GM19438 (cell line): ENCODE measurements around the gene FHOD3.

ENCODE experiments used
- ATAC-seq: cut with Tn5 transposase; IDR thresholded peaks from one replicate; pipeline ENCODE4 v1.9.1; 2021; ENCODE audit warnings: low read depth; ENCODE audit not compliant: unreplicated experiment

The FHOD3 gene

GRCh38 chr18:36675542-36675941, 378.0 kb downstream of the FHOD3 start:
- ATAC-seq = no peak

- no peak for ATAC-seq
Measured at GRCh38 chr18:36676629-36677028, 379.1 kb downstream of the FHOD3 start.

DNA sequence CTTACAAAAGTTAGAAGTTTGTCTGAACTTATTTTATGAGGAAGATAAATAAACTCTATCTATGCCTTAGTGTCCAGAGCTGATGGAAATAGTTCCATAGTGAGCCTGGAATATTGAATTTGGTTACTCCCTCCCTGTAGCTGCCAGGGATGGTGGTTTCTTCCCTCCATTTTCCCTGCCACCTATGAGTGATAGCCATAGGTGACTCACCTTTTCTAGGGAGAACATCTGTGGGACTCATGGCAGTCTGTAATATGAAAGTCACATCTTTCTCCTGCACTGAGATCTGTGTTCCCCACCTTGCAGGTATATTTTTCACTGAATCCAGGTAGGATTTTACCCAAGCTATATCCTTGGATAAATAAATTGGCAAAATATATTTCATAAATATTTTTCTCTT, 382.5 kb downstream of the FHOD3 start:
- ATAC-seq = no peak

DNA sequence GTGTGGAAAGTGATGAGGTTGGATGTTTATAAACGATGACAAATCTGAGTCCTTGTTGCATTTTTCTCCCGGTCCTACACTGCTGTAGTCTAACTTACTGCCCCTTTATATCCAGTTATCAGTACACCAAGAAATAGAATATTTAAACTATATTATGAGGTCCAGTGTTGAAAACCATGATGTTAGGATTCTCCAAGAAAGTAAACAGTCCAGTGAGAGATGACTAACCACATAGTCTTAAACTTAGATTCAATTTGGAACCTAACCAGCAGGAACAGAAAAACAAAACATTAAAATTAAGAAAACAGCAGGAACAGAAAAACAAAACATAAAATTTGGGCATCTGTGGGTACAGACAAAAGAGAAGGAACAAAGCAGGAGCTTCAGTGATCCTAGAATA, 388.1 kb downstream of the FHOD3 start:
- no peak for ATAC-seq

- ATAC-seq = peak; percentile 66
Measured at GRCh38 chr18:36688020-36688965, 390.8 kb downstream of the FHOD3 start.

DNA sequence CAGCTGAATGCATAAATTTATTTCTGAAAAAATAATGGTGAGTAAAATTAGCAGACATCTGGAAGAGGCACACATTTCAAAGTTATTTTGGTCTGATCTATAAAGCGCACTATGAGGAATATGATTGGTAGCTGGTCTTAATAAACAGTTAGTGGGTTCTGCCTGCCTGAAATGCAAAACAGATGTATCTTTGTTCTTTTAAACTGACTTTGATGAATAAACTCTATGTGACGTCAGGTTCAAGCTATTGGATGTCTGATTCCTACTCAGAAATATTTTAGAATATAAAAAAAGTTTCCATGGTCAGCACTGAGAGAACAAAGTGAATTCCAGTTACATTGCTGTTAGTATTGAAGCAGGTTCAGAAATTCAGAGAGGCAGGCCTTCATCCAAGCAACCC, 394.9 kb downstream of the FHOD3 start:
- no peak for ATAC-seq

GRCh38 chr18:36692921-36693332, 395.4 kb downstream of the FHOD3 start:
- ATAC-seq = no peak

DNA sequence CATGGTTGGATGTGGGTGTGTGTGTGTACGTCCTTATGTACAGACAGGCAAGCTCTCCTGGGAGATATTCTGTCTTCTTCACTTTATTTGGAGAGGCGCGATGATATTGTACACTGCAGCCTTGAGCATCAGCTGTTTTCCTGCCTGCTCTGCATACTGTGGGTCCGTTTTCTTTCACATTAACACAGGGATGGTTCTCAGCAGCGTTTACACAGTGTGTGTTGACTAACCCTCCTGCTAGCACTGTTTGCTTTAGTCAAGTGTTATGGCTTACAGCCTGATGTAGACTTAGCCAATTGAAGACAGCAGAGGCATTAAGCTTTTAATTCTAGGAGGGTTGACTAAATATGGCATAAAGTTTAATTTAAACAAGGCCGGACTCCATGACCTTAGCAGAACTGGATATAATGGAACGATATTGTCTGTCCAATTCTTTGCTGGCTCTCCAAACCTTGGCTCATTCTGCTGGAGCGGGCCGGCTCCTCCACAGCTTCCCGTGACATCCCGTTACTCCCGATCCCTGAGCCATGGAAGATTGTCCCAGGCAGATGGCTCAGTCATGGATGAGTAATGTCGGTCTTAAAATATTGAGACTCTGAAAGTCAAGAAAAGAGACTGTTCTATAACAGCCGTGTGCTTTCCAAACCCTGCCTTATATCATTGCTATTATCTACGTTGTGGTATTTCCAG, 396.6 kb downstream of the FHOD3 start:
- no peak for ATAC-seq

DNA sequence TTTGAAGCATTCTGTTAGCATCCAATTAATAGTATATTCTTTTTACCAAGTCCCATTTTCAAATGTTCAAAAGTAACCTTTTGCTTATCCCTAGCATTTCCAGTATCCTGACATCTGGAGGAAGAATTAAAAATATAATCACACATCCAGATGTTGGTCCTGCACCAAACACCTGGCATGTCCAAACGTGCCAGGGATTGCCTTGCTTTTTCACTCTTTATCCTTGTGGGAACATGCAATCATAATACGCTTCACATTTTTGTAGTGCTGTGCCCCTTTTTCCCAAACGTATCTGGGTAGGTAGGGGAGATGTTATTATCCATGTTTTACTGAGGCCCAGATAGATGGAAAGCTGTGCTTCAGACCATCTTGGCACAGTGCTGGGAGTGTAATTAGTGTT, 398.3 kb downstream of the FHOD3 start:
- no peak for ATAC-seq

GRCh38 chr18:36697905-36698304, 400.4 kb downstream of the FHOD3 start:
- no peak for ATAC-seq

DNA sequence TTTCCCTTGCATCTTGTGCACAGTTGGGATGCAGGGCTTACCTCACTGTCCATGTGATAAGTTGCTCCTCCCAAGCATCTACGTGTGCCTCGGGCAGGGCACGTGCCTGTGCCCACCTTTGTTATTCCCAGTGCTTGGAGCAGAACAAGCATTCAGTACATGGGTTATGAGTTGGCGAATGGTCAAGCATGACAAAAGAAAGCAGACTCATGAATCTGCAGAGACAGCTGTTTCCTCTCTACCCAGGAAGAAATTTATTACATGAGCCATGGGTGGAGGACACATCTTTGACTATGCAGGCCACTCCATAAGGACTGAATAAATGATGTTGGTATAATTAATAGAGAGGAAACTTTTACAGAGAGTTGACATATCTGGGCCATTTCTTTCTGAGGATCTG, 403.4 kb downstream of the FHOD3 start:
- no peak for ATAC-seq

DNA sequence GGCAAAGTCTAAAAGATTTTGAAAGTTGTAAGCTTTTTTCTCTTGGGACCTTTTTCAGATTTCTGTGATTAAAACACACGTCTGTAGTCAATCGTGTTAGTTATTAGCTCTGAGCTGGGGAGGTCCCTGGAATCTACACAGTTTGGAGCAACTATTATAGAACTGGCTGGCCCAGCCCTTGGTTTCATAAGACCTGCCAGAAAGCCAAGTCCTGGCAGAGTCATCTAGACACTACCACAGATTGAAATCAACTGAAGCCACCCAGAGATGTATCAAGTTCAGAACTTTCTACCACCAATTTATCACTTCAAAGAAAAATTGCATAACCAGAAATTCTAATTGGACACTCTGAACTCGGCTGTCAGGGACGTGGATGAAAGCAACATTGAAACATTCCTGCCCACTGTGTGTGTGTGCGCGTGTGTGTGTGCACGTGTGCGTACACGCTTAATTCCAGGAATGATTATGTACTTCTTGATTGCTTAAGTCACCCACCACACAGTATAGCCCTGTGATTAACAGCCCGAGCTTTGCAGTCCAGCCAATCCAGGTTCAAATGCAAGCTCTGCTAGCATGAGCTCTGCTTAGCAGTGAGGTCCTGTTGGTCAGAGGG, 405.0 kb downstream of the FHOD3 start:
- ATAC-seq = no peak

- no peak for ATAC-seq
Measured at GRCh38 chr18:36704156-36704555, 406.6 kb downstream of the FHOD3 start.

- no peak for ATAC-seq
Measured at GRCh38 chr18:36706134-36706881, 408.8 kb downstream of the FHOD3 start.

DNA sequence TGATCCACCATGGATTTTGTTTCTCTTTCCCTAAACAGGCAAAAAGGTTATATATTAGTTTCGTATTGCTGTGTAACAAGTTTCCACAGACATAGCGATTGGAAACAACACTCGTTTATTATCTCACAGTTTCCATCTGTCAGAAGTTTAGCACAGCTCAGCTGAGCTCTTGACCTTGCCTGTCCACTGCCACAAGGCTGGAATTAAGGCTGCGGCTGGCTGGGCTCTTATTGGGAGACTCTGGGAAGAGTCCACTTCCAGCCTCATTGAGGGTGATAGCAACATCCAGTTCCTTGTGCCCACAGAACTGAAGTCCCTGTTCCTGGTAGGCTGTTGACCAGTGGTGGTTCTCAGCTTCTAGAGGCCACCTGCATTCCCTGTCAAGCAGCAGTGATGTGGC, 410.9 kb downstream of the FHOD3 start:
- no peak for ATAC-seq

DNA sequence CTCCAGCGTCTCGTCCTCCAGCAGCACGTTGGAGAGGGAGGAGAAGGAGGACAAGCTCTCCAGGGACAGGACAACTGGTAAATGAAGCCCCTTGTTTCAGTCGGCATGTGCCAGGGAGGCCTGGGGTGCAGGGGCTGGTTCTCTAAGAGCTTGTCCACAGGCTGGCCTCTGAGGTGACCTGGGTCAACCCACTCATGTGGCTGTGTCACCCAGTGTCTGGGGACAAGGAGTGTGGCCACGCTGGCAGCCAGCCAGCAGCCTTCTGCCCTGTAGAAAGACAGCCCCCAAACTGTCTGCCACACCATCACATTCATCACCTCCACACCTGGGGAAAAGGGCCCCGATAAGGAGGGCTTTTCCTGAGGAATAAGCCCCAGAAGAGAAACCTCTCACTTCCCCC, 411.8 kb downstream of the FHOD3 start:
- no peak for ATAC-seq

DNA sequence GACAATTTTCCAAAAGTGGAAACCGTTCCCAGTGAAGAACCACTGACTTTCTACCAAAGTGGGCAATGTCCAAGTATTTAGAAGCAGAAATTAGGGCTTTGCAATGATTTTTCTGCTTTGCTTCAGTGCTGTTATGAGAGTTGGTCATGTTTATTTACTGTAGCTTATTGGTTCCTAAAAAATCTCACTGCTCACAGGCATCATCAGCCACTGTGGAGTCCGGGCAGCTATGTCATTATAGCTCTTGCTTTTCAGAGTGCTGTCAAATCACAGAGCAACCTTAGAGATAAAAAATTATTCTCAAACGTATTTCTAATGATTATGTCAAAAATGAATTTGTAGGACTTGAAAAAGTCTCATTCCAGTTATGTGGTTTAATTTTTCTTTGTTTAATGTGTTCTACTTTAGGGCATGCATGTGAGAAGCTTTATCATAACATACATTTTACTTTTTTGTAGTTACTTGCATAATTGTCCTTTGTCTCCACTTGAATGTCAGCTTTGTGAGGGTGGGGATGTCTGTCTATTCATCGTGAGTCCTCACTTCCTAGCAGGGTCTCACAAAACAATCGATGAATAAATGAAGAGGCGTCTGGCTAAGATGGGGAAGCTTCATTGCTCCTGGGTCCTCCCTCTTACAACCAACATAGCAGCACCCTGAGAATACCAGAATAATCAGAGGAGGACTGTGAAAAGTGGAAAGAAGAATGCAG, 413.7 kb downstream of the FHOD3 start:
- ATAC-seq = no peak

DNA sequence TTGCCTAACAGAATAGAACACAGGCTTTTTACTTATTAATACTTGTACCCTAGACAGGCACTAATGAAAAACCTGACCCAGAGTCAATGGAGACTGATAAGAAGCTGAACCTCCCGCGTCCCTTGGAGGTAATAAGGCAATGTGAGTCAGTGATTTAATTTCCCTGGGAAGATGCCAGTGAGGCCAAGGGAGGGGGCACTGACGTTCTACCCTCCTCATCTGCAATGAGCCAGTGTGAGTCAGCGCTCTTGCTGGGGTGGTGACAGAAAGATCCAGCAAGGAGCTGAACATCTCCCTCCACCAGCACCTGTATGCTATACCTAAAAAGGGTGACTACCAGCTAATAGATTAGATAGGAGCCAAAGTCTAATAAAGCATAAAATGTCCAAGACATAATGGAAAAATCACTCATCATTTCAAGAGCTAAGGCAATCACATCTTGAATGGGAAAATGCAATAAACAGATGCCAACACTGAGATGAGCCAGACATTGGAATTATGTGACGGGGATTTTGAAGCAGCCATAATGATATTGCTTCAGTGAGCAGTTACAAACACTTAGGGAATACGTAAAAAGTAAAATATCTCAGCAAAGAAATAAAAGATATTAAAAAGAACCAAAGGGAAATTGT, 414.4 kb downstream of the FHOD3 start:
- ATAC-seq = no peak

- ATAC-seq = no peak
Measured at GRCh38 chr18:36714476-36714875, 417.0 kb downstream of the FHOD3 start.
